GM10847 (cell line): ENCODE data around the gene TM9SF2.
A peak's percentile ranks its signal among the peaks of the same experiment; 100 is the strongest.

ENCODE experiments used
- POLR2A ChIP-seq: IDR thresholded peaks from 2 replicates; pipeline ENCODE4 v1.6.1; 2011; ENCODE audit not compliant: insufficient read length; ENCODE audit errors: extremely low read depth

TM9SF2 gene

GRCh38 chr13:99580500-99581268 is 79.4 kb downstream of the TM9SF2 start:
- TF ChIP-seq POLR2A = no peak

- no peak for TF ChIP-seq POLR2A
Measured at GRCh38 chr13:99582511-99582910, 81.2 kb downstream of the TM9SF2 start.

- no peak for TF ChIP-seq POLR2A
Measured at GRCh38 chr13:99585609-99586008, 84.3 kb downstream of the TM9SF2 start.

GRCh38 chr13:99587021-99587420 is 85.7 kb downstream of the TM9SF2 start:
- TF ChIP-seq POLR2A = no peak

- TF ChIP-seq POLR2A = no peak
Measured at GRCh38 chr13:99587893-99588606, 86.8 kb downstream of the TM9SF2 start.

GRCh38 chr13:99589575-99589974 is 88.3 kb downstream of the TM9SF2 start:
- no peak for TF ChIP-seq POLR2A

GRCh38 chr13:99590519-99591011 is 89.3 kb downstream of the TM9SF2 start:
- no peak for TF ChIP-seq POLR2A

- TF ChIP-seq POLR2A = no peak
Measured at GRCh38 chr13:99596180-99596579, 94.9 kb downstream of the TM9SF2 start.

- no peak for TF ChIP-seq POLR2A
Measured at GRCh38 chr13:99600318-99600717, 99.0 kb downstream of the TM9SF2 start.

GRCh38 chr13:99601535-99601934 is 100.3 kb downstream of the TM9SF2 start:
- no peak for TF ChIP-seq POLR2A

- no peak for TF ChIP-seq POLR2A
Measured at GRCh38 chr13:99604636-99605035, 103.4 kb downstream of the TM9SF2 start.

GRCh38 chr13:99605420-99606323 is 104.4 kb downstream of the TM9SF2 start:
- TF ChIP-seq POLR2A = no peak

- TF ChIP-seq POLR2A = peak; percentile 92
Measured at GRCh38 chr13:99606324-99607066, 105.2 kb downstream of the TM9SF2 start, which contains the start of gene CLYBL. CLYBL (plus strand) TSS chr13:99606690.

GRCh38 chr13:99608345-99608744 is 107.1 kb downstream of the TM9SF2 start:
- no peak for TF ChIP-seq POLR2A
